ENCODE data around the gene SART3. TPM values are rescaled to one million over a fixed set of nuclear protein-coding genes. Genes with fewer than 3 reads are reported as not detected.

Gene SART3
- total RNA-seq, 4 donors from 2014 or later, result 35.0 to 52.6 (median 36.5) TPM

GRCh38 chr12:108495823-108496579, 65.0 kb downstream of the SART3 start:
- no peak for TF ChIP-seq CTCF (IDR thresholded peaks at IDR 0.05; ENCODE audit: low read depth)

GRCh38 chr12:108495054-108495453, 65.9 kb downstream of the SART3 start:
- TF ChIP-seq CTCF (IDR thresholded peaks at IDR 0.05; ENCODE audit: low read depth), result no peak

- no peak for TF ChIP-seq CTCF (IDR thresholded peaks at IDR 0.05; ENCODE audit: low read depth)
Measured at GRCh38 chr12:108491256-108491655, 69.7 kb downstream of the SART3 start.

- no peak for TF ChIP-seq CTCF (IDR thresholded peaks at IDR 0.05; ENCODE audit: low read depth)
Measured at GRCh38 chr12:108484845-108485244, 76.1 kb downstream of the SART3 start.

GRCh38 chr12:108484431-108484830, 76.5 kb downstream of the SART3 start:
- no peak for TF ChIP-seq CTCF (IDR thresholded peaks at IDR 0.05; ENCODE audit: low read depth)

GRCh38 chr12:108483213-108484059, 77.5 kb downstream of the SART3 start:
- no peak for TF ChIP-seq CTCF (IDR thresholded peaks at IDR 0.05; ENCODE audit: low read depth)

GRCh38 chr12:108482717-108483212, 78.2 kb downstream of the SART3 start:
- no peak for TF ChIP-seq CTCF (IDR thresholded peaks at IDR 0.05; ENCODE audit: low read depth)

Measured in subcutaneous adipose tissue (tissue), 4 donors.